ENCODE results near the gene TSPAN8. TPM values are rescaled to one million over a fixed set of nuclear protein-coding genes. Genes with fewer than 3 reads are reported as not detected.
A peak's percentile ranks its signal among the peaks of the same experiment; 100 is the strongest.

TSPAN8 gene
- total and polyA plus RNA-seq, 2 donors (not counting 1 experiment from before 2014, with no cell fraction given), result 0.17 TPM; not detected in 1

GRCh38 chr12:71159264-71159663 is 1.5 kb upstream of the TSPAN8 start:
- Histone ChIP-seq H3K4me3 (replicated peaks in 1 of 4; ENCODE audit: control extremely low read depth in 1 of 4, insufficient read depth in 1 of 4, low read depth in 3 of 4, low read length in 4 of 4) (no peak overlapping the region), H3K27ac (ENCODE audit: insufficient read depth, low read length) (no peak overlapping the region), H3K27me3 (ENCODE audit: control insufficient read depth, insufficient read depth, low read length) (no peaks in the 10 kb centered on the region), H2AFZ (ENCODE audit: low read length) (no peak overlapping the region), H3K9me3 (ENCODE audit: control insufficient read depth, insufficient read depth, low read depth, low read length) (no peaks in the 10 kb centered on the region), H3K4me1 (ENCODE audit: control insufficient read depth, extremely low read depth, insufficient read depth, low read length) (no peaks in the 10 kb centered on the region), H3K36me3 (ENCODE audit: control insufficient read depth, insufficient read depth, low read length) (no peaks in the 10 kb centered on the region), H3K4me2 (ENCODE audit: extremely low read depth, insufficient read depth, low read length) (no peak overlapping the region), H4K20me1 (ENCODE audit: control insufficient read depth, extremely low read depth, insufficient read depth, low read length) (no peaks in the 10 kb centered on the region), H3K79me2 (ENCODE audit: control insufficient read depth, insufficient read depth, low read length) (no peaks in the 10 kb centered on the region), H3K9ac (ENCODE audit: insufficient read depth, low read length) (no peak overlapping the region)
- TF ChIP-seq CTCF (conservative IDR thresholded peaks at IDR 0.05 in 1 of 2, IDR thresholded peaks at IDR 0.05 in 1 of 2; ENCODE audit: low read depth in 1 of 2, low read length in 2 of 2) (no peak), EZH2 (IDR thresholded peaks at IDR 0.05; ENCODE audit: low read length, missing control alignments) (no peak)
- DNase-seq (ENCODE audit: low read depth in 2 of 2), result no peak

GRCh38 chr12:71158361-71158882 is 623 bp upstream of the TSPAN8 start:
- H2AFZ ChIP-seq (ENCODE audit: low read length), result no peak overlapping the region
- H3K9ac ChIP-seq (ENCODE audit: insufficient read depth, low read length), result no peak overlapping the region
- TF ChIP-seq CTCF (conservative IDR thresholded peaks at IDR 0.05 in 1 of 2, IDR thresholded peaks at IDR 0.05 in 1 of 2; ENCODE audit: low read depth in 1 of 2, low read length in 2 of 2) (no peak), EZH2 (IDR thresholded peaks at IDR 0.05; ENCODE audit: low read length, missing control alignments) (no peak)
- peak in 1 of 2 donors; percentile 24 for DNase-seq (ENCODE audit: low read depth in 2 of 2)
- H3K27me3 ChIP-seq (ENCODE audit: control insufficient read depth, insufficient read depth, low read length), result no peaks in the 10 kb centered on the region
- H3K4me3 ChIP-seq (replicated peaks in 1 of 4; ENCODE audit: control extremely low read depth in 1 of 4, insufficient read depth in 1 of 4, low read depth in 3 of 4, low read length in 4 of 4), result no peak overlapping the region
- H3K36me3 ChIP-seq (ENCODE audit: control insufficient read depth, insufficient read depth, low read length), result no peaks in the 10 kb centered on the region
- H3K79me2 ChIP-seq (ENCODE audit: control insufficient read depth, insufficient read depth, low read length), result no peaks in the 10 kb centered on the region
- H3K4me1 ChIP-seq (ENCODE audit: control insufficient read depth, extremely low read depth, insufficient read depth, low read length), result no peaks in the 10 kb centered on the region
- no peaks in the 10 kb centered on the region for H4K20me1 ChIP-seq (ENCODE audit: control insufficient read depth, extremely low read depth, insufficient read depth, low read length)
- H3K27ac ChIP-seq (ENCODE audit: insufficient read depth, low read length), result no peak overlapping the region
- H3K9me3 ChIP-seq (ENCODE audit: control insufficient read depth, insufficient read depth, low read depth, low read length), result no peaks in the 10 kb centered on the region
- H3K4me2 ChIP-seq (ENCODE audit: extremely low read depth, insufficient read depth, low read length), result no peak overlapping the region

- Histone ChIP-seq H2AFZ (ENCODE audit: low read length) (no peak overlapping the region), H3K79me2 (ENCODE audit: control insufficient read depth, insufficient read depth, low read length) (no peaks in the 10 kb centered on the region), H3K4me3 (replicated peaks in 1 of 4; ENCODE audit: control extremely low read depth in 1 of 4, insufficient read depth in 1 of 4, low read depth in 3 of 4, low read length in 4 of 4) (no peak overlapping the region), H3K27ac (ENCODE audit: insufficient read depth, low read length) (no peak overlapping the region), H3K9me3 (ENCODE audit: control insufficient read depth, insufficient read depth, low read depth, low read length) (no peaks in the 10 kb centered on the region), H3K4me2 (ENCODE audit: extremely low read depth, insufficient read depth, low read length) (no peak overlapping the region), H4K20me1 (ENCODE audit: control insufficient read depth, extremely low read depth, insufficient read depth, low read length) (no peaks in the 10 kb centered on the region), H3K9ac (ENCODE audit: insufficient read depth, low read length) (no peak overlapping the region), H3K4me1 (ENCODE audit: control insufficient read depth, extremely low read depth, insufficient read depth, low read length) (no peaks in the 10 kb centered on the region), H3K36me3 (ENCODE audit: control insufficient read depth, insufficient read depth, low read length) (no peaks in the 10 kb centered on the region), H3K27me3 (ENCODE audit: control insufficient read depth, insufficient read depth, low read length) (no peaks in the 10 kb centered on the region)
- no peak for DNase-seq (ENCODE audit: low read depth in 2 of 2)
- no peak for TF ChIP-seq CTCF (conservative IDR thresholded peaks at IDR 0.05 in 1 of 2, IDR thresholded peaks at IDR 0.05 in 1 of 2; ENCODE audit: low read depth in 1 of 2, low read length in 2 of 2)
- TF ChIP-seq EZH2 (IDR thresholded peaks at IDR 0.05; ENCODE audit: low read length, missing control alignments), result no peak
Observed at GRCh38 chr12:71155225-71155624, 2.6 kb downstream of the TSPAN8 start.
